Nephron (organoid): Measurements from ENCODE around the gene FCRL6.

Source experiments
- H3K27ac Mint-ChIP-seq, 3 experiments: 2 replicates each; pipeline ENCODE4 v1.8.0; 2020; ENCODE audit warnings: mixed read lengths in 3 of 3, mild to moderate bottlenecking in 2 of 3, moderate library complexity in 1 of 3
- H3K27me3 Mint-ChIP-seq: 2 replicates; pipeline ENCODE4 v1.8.0; 2021; ENCODE audit warnings: low read depth, mild to moderate bottlenecking, moderate library complexity, mixed read lengths
- H3K36me3 Mint-ChIP-seq: 2 replicates; pipeline ENCODE4 v1.8.0; 2020; ENCODE audit warnings: low read depth, mixed read lengths
- H3K4me1 Mint-ChIP-seq: 2 replicates; pipeline ENCODE4 v1.8.0; 2020; ENCODE audit warnings: mixed read lengths
- H3K4me3 Mint-ChIP-seq, 3 experiments: 2 replicates each; pipeline ENCODE4 v1.8.0; 2020; ENCODE audit warnings: mild to moderate bottlenecking in 3 of 3, mixed read lengths in 3 of 3, moderate library complexity in 2 of 3
- H3K9me3 Mint-ChIP-seq: 2 replicates; pipeline ENCODE4 v1.8.0; 2020; ENCODE audit warnings: mixed read lengths
- CTCF ChIP-seq, 3 experiments: fragments of 200-600 bp; sonication (generic); IDR thresholded peaks; one replicate each; pipeline ENCODE4 v1.5.0; 2021; ENCODE audit warnings: antibody characterized with exemption in 3 of 3; ENCODE audit not compliant: unreplicated experiment in 3 of 3

FCRL6 gene

GRCh38 chr1:159827102-159827490 lies 24.9 kb downstream of the FCRL6 start:
- H3K4me1 Mint-ChIP-seq, result peaks cover 18% of the 10 kb centered on the region
- no peaks in the 10 kb centered on the region for H3K36me3 Mint-ChIP-seq
- no peak overlapping the region for H3K4me3 Mint-ChIP-seq
- H3K27ac Mint-ChIP-seq, result peak overlapping the region in 1 of 3 experiments; percentile 51
- no peaks in the 10 kb centered on the region for H3K9me3 Mint-ChIP-seq
- TF ChIP-seq CTCF (IDR thresholded peaks at IDR 0.05; ENCODE audit: unreplicated experiment in 3 of 3), result no peak
- peaks cover 51% of the 10 kb centered on the region for H3K27me3 Mint-ChIP-seq

- no peak for TF ChIP-seq CTCF (IDR thresholded peaks at IDR 0.05; ENCODE audit: unreplicated experiment in 3 of 3)
- Mint-ChIP-seq H3K36me3 (no peaks in the 10 kb centered on the region), H3K4me3 (no peak overlapping the region), H3K27ac (no peak overlapping the region), H3K4me1 (peaks cover 18% of the 10 kb centered on the region), H3K27me3 (peaks cover 46% of the 10 kb centered on the region), H3K9me3 (no peaks in the 10 kb centered on the region)
Observed at GRCh38 chr1:159827549-159827948, 25.4 kb downstream of the FCRL6 start.

- Mint-ChIP-seq H3K27me3 (peaks cover 40% of the 10 kb centered on the region), H3K36me3 (no peaks in the 10 kb centered on the region), H3K27ac (peak overlapping the region; percentile 45 to 95 (median 80)), H3K4me3 (peak overlapping the region in 2 of 3 experiments; percentile 24 to 50), H3K9me3 (no peaks in the 10 kb centered on the region), H3K4me1 (peaks cover 16% of the 10 kb centered on the region)
- TF ChIP-seq CTCF (IDR thresholded peaks at IDR 0.05; ENCODE audit: unreplicated experiment in 3 of 3), result no peak
Observed at GRCh38 chr1:159828176-159828575, 26.0 kb downstream of the FCRL6 start.

- H3K36me3 Mint-ChIP-seq, result no peaks in the 10 kb centered on the region
- peaks cover 11% of the 10 kb centered on the region for H3K4me1 Mint-ChIP-seq
- peaks cover 34% of the 10 kb centered on the region for H3K27me3 Mint-ChIP-seq
- no peaks in the 10 kb centered on the region for H3K9me3 Mint-ChIP-seq
- TF ChIP-seq CTCF (IDR thresholded peaks at IDR 0.05; ENCODE audit: unreplicated experiment in 3 of 3), result no peak
- peak overlapping the region; percentile 5 to 50 (median 24) for H3K4me3 Mint-ChIP-seq
- peak overlapping the region; percentile 66 to 95 (median 89) for H3K27ac Mint-ChIP-seq
Observed at GRCh38 chr1:159828581-159829272, 26.6 kb downstream of the FCRL6 start.

- Mint-ChIP-seq H3K4me1 (peaks cover 11% of the 10 kb centered on the region), H3K27me3 (peaks cover 30% of the 10 kb centered on the region), H3K27ac (peak overlapping the region; percentile 66 to 95 (median 89)), H3K9me3 (no peaks in the 10 kb centered on the region), H3K36me3 (no peaks in the 10 kb centered on the region), H3K4me3 (peak overlapping the region; percentile 5 to 44 (median 17))
- TF ChIP-seq CTCF (IDR thresholded peaks at IDR 0.05; ENCODE audit: unreplicated experiment in 3 of 3), result peak; percentile 35 to 48 (median 36)
Observed at GRCh38 chr1:159829273-159829634, 27.1 kb downstream of the FCRL6 start.
